Prostate gland (tissue), 2 donors: ENCODE data around the gene TAF1C.

Experiments used
- POLR2A ChIP-seq: fragments of 450-650 bp; IDR thresholded peaks from one replicate; pipeline ENCODE4 v1.6.1; 2016; ENCODE audit warnings: antibody characterized with exemption, mild to moderate bottlenecking
- POLR2AphosphoS5 ChIP-seq: sonication (generic); formaldehyde crosslinking; IDR thresholded peaks from one replicate; pipeline ENCODE4 v1.6.1; 2017; ENCODE audit warnings: antibody characterized with exemption
- TF ChIP-seq, protein P1 (sequence below), 4 experiments: fragments of 200-600 bp in 2 of 4; fragments of 450-650 bp in 2 of 4; sonication (generic) in 2 of 4; IDR thresholded peaks; 1 replicate in 3 of 4; 2 replicates in 1 of 4; pipeline ENCODE4 v1.5.1; 2016 to 2019; ENCODE audit warnings: antibody characterized with exemption in 4 of 4, mild to moderate bottlenecking in 2 of 4, moderate library complexity in 2 of 4

DNA sequence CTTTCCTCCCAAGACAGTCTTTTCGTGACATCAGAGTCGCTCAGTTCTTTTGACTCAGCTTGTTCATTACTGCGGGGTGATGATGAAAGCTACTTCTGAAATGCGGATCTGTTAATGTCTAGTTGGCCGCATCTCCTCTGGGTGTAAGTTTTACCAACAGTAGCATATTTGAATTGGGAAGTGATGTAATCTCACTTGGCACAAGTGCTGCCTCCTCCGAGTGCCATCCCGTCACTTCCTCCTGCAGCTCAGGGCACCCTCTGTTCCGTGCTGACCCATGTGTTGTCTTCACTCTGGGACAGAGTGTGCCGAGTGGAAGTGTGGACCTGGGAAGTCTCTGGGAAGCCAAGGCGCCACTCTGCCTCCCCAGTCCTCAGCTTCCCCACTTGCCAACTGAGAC, 13.0 kb upstream of the TAF1C start:
- TF ChIP-seq, protein P1, sequence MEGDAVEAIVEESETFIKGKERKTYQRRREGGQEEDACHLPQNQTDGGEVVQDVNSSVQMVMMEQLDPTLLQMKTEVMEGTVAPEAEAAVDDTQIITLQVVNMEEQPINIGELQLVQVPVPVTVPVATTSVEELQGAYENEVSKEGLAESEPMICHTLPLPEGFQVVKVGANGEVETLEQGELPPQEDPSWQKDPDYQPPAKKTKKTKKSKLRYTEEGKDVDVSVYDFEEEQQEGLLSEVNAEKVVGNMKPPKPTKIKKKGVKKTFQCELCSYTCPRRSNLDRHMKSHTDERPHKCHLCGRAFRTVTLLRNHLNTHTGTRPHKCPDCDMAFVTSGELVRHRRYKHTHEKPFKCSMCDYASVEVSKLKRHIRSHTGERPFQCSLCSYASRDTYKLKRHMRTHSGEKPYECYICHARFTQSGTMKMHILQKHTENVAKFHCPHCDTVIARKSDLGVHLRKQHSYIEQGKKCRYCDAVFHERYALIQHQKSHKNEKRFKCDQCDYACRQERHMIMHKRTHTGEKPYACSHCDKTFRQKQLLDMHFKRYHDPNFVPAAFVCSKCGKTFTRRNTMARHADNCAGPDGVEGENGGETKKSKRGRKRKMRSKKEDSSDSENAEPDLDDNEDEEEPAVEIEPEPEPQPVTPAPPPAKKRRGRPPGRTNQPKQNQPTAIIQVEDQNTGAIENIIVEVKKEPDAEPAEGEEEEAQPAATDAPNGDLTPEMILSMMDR (IDR thresholded peaks at IDR 0.05) = no peak
- TF ChIP-seq POLR2AphosphoS5 = peak; percentile 65
- TF ChIP-seq POLR2A = no peak
